Testis (tissue), 3 donors: ENCODE results near the gene STK40. TPM values are rescaled to one million over a fixed set of nuclear protein-coding genes. Genes with fewer than 3 reads are reported as not detected.
A peak's percentile ranks its signal among the peaks of the same experiment; 100 is the strongest.

ENCODE experiments used
- DNase-seq: peaks from one replicate; pipeline ENCODE4 v3.0.0-alpha.2; 2019
- H3K27ac ChIP-seq, 2 donors: fragments of 200-600 bp; sonication (generic); one replicate each; pipeline ENCODE4 v1.5.1; 2019
- H3K27me3 ChIP-seq: fragments of 200-600 bp; sonication (generic); one replicate; pipeline ENCODE4 v1.5.1; 2019
- H3K36me3 ChIP-seq: fragments of 200-600 bp; sonication (generic); one replicate; pipeline ENCODE4 v1.5.1; 2017; ENCODE audit warnings: low read depth; ENCODE audit errors: missing control alignments
- H3K4me1 ChIP-seq: fragments of 200-600 bp; sonication (generic); one replicate; pipeline ENCODE4 v1.5.1; 2019
- H3K4me3 ChIP-seq, 2 donors: fragments of 200-600 bp; sonication (generic); one replicate each; pipeline ENCODE4 v1.5.1; 2017 to 2019
- H3K9me3 ChIP-seq: fragments of 200-600 bp; sonication (generic); one replicate; pipeline ENCODE4 v1.5.1; 2017
- CTCF ChIP-seq, 3 experiments: fragments of 450-650 bp in 2 of 3; fragments of 200-600 bp in 1 of 3; sonication (generic) in 1 of 3; IDR thresholded peaks; one replicate each; pipeline ENCODE4 v1.5.1; 2016 to 2019; ENCODE audit warnings: antibody characterized with exemption in 3 of 3, mild to moderate bottlenecking in 2 of 3, moderate library complexity in 1 of 3
- POLR2A ChIP-seq: fragments of 450-650 bp; IDR thresholded peaks from one replicate; pipeline ENCODE4 v1.6.1; 2017; ENCODE audit warnings: antibody characterized with exemption, mild to moderate bottlenecking, moderate library complexity
- WGBS, 2 donors: methylation state at CpG; one replicate each; pipeline ENCODE4 v1.1.5; 2018; 5-methylcytosine and 5-hydroxymethylcytosine counted together
- intact Hi-C: fragments of 100-400 bp; cut with DNase I; formaldehyde crosslinking; loops from one replicate; pipeline ENCODE4 v1.15.1; 2023; ENCODE audit warnings: low total_unique reads
- polyA plus RNA-seq: library from polyadenylated mRNA; stranded (reverse); fragments of 350-450 nt; fragmentation: Illumina TruSeq; extraction: RNeasy Lipid Tissue Mini Kit (QIAGEN cat#74804); gene quantifications from one replicate; pipeline ENCODE4 v1.2.3, GENCODE V29; 2014; ENCODE audit warnings: low read depth, low replicate concordance; ENCODE audit not compliant: insufficient read depth
- total RNA-seq, 2 donors: library from RNA; depleted of rRNA; stranded (reverse); fragments of >200 nt; gene quantifications; one replicate each; pipeline ENCODE4 v1.2.3, GENCODE V29; 2016

STK40 gene
- total and polyA plus RNA-seq, 3 donors from 2014 or later, result 126 to 159 (median 140) TPM

- intact Hi-C loops, result no loop called here
- Histone ChIP-seq H3K9me3 (no peaks in the 10 kb centered on the region), H3K36me3 (no peaks in the 10 kb centered on the region), H3K4me3 (no peak overlapping the region), H3K27me3 (no peaks in the 10 kb centered on the region), H3K27ac (peak overlapping the region; percentile 36 to 97), H3K4me1 (peaks cover 76% of the 10 kb centered on the region)
- no peak for TF ChIP-seq POLR2A
- TF ChIP-seq CTCF (IDR thresholded peaks at IDR 0.05), result no peak
- no peak for DNase-seq
- 89 to 91% methylated on average over 9 of the region's 9 CpGs for WGBS, 2 donors
These were observed 3.5 kb downstream of the STK40 start for GRCh38 chr1:36382231-36382630.

DNA sequence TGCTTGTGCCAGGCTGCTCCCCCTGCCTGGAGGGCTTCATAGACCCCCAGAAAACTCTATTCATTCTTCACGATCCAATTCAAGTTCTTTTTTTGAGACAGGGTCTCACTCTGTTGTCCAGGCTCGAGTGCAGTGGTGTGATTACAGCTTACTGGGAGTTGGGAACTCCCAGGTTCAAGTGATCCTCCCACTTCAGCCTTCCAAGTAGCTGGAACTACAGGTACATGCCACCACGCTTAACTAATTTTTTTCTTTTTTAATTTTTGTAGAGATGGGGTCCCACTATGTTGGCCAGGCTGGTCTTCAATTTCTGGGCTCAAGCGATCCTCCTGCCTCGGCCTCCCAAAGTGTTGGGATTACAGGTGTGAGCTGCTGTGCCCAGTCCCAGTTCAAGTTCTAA is 4.3 kb downstream of the STK40 start:
- no peak overlapping the region for H3K4me3 ChIP-seq
- peaks cover 68% of the 10 kb centered on the region for H3K4me1 ChIP-seq
- DNase-seq, result no peak
- 86 to 90% methylated on average over 5 of the region's 5 CpGs for WGBS, 2 donors
- intact Hi-C loops, result no loop called here
- H3K27me3 ChIP-seq, result no peaks in the 10 kb centered on the region
- no peaks in the 10 kb centered on the region for H3K36me3 ChIP-seq
- peak overlapping the region; percentile 82 to 97 for H3K27ac ChIP-seq
- TF ChIP-seq POLR2A (no peak), CTCF (IDR thresholded peaks at IDR 0.05) (no peak)
- no peaks in the 10 kb centered on the region for H3K9me3 ChIP-seq

- intact Hi-C loops, result no loop called here
- peaks cover 68% of the 10 kb centered on the region for H3K4me1 ChIP-seq
These were observed 4.9 kb downstream of the STK40 start for GRCh38 chr1:36380782-36381181.

GRCh38 chr1:36380143-36380619 is 5.5 kb downstream of the STK40 start:
- DNase-seq, result peak; percentile 84
- Histone ChIP-seq H3K36me3 (no peaks in the 10 kb centered on the region), H3K4me1 (peaks cover 70% of the 10 kb centered on the region), H3K27me3 (no peaks in the 10 kb centered on the region), H3K27ac (peak overlapping the region; percentile 82 to 97), H3K9me3 (no peaks in the 10 kb centered on the region), H3K4me3 (no peak overlapping the region)
- WGBS, 2 donors, result 17 to 39% methylated on average over 5 of the region's 5 CpGs
- intact Hi-C loops, result no loop called here
- TF ChIP-seq POLR2A (no peak), CTCF (IDR thresholded peaks at IDR 0.05) (no peak)

More at GRCh38 chr1:36380782-36381181, 4.9 kb downstream of the STK40 start:
- DNase-seq, result no peak
- no peaks in the 10 kb centered on the region for H3K27me3 ChIP-seq
- 36 to 57% methylated on average over 2 to 3 of the region's 3 CpGs for WGBS, 2 donors
- H3K4me3 ChIP-seq, result no peak overlapping the region
- no peaks in the 10 kb centered on the region for H3K36me3 ChIP-seq
- TF ChIP-seq CTCF (IDR thresholded peaks at IDR 0.05) (no peak), POLR2A (no peak)
- peak overlapping the region; percentile 82 to 97 for H3K27ac ChIP-seq
- no peaks in the 10 kb centered on the region for H3K9me3 ChIP-seq

GRCh38 chr1:36377791-36378492 is 7.8 kb downstream of the STK40 start:
- H3K4me1 ChIP-seq, result peaks cover 75% of the 10 kb centered on the region
- no peaks in the 10 kb centered on the region for H3K36me3 ChIP-seq
- H3K4me3 ChIP-seq, result no peak overlapping the region
- intact Hi-C loops, result no loop called here
- no peak for TF ChIP-seq CTCF (IDR thresholded peaks at IDR 0.05)
- TF ChIP-seq POLR2A, result no peak
- peak overlapping the region; percentile 65 to 97 for H3K27ac ChIP-seq
- H3K9me3 ChIP-seq, result no peaks in the 10 kb centered on the region
- 69 to 80% methylated on average over 4 of the region's 4 CpGs for WGBS, 2 donors
- DNase-seq, result no peak
- H3K27me3 ChIP-seq, result no peaks in the 10 kb centered on the region
